ENCODE data around the gene LYRM4. TPM values are rescaled to one million over a fixed set of nuclear protein-coding genes. Genes with fewer than 3 reads are reported as not detected.

Gene LYRM4
- total RNA-seq, 1 experiment from 2014 or later = 39.1 TPM

DNA sequence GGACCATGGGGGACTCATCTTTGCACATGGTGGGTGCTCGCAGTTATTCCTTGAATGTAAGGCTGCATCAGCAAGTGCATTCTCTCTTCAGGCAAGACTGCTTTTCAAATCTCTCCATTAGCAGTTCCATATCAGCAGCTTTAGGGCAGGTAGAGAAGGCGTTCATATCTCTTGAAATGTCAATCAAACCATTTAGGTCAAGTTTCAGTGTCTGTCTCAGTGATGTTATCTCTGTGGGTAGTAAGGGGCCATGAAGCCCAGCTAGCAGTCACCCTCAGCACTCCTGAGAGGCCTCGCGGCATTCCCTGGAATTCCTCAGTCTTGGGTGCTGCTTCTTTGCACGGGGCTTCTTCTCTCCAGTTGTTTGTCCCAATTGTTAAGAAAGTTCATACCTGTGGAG lies 24.8 kb upstream of the LYRM4 start:
- in situ Hi-C loops (cut with HindIII; ENCODE audit: low pct_unique_long_range_greater_than_20kb, low sequenced_read_pairs) = no loop called here
- DNase-seq (ENCODE audit: low read depth) = no peak

DNA sequence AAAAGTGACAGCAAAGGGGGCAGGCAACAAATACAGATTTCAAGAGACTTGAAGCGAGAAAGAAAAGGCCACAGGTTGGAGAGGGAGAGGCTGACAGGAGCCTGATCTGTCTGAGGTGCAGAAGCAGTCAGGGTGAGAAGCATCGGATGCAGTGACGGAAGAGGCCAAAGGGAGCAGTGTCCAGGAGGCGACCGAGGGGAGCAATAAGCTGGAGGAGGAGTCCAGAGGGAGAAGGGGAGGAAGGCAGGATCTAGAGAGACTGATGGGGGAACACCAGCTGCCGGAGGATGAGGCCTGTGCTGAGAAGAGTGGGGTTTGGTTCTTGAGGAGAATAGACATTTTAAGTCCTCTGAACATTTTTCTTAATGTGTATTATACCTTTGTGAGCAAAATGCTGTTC lies 24.3 kb upstream of the LYRM4 start:
- no peak for DNase-seq (ENCODE audit: low read depth)
- in situ Hi-C loops (cut with HindIII; ENCODE audit: low pct_unique_long_range_greater_than_20kb, low sequenced_read_pairs) = no loop called here

DNA sequence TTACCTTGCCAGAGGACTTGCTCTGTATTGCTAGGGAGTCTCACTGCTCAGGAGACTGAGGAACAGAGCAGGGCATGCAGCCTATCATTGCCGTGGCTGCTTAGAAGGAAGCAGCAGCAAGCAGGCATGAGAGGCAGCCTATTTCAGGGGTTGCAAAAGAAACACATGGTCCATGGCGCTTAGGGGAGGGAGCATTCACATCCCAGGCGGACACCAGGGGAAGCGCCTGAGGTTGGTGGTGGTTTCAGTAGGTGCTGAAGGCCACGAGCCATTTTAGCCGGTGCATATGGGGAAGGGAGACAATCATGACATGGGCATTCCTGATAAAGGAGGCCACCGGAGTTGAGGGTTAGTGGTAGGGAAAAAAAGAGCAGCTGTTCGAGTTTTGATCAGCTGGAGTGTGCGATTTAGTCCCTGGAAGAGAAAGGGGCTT lies 21.5 kb upstream of the LYRM4 start:
- DNase-seq (ENCODE audit: low read depth) = no peak
- in situ Hi-C loops (cut with HindIII; ENCODE audit: low pct_unique_long_range_greater_than_20kb, low sequenced_read_pairs) = no loop called here

DNA sequence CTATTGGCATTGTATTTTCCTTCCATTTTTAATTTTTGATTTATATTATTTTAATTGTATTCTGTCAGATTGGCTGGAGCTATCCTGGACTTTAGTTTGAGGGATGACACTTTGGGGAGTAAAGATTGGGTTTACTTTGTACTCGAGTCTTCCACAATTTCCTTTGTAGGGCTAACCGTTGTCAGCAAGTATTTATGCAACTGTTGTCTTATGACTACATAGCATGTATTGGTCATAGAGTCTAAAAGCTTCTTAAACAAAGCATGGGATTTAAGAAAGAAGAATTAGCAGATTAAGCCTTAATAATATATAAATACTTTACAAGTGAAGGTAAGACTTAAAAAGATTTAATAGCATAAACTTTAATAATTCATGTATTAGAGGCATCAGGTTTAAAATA lies 20.2 kb upstream of the LYRM4 start:
- no peak for DNase-seq (ENCODE audit: low read depth)
- in situ Hi-C loops (cut with HindIII; ENCODE audit: low pct_unique_long_range_greater_than_20kb, low sequenced_read_pairs) = no loop called here

DNA sequence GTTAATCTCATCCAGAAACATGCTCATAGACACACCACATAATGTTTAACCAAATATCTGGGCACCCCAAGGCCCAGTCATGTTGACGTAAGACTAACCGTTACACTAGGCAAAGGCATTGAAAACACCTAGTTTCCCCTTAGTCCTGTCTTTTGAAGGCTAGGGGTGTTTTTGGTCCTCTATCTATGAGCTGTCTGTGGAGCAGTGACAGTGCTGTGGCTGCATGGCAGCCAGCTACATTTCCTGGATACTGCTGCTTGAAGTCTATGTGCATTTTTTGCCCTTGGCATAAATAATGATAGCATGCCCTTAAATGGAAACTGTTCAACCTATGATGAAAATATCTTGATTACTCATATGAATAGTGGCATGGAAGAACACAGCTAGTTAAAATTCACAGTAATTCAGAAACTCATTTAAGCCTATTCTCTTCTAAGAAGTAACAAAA lies 19.2 kb upstream of the LYRM4 start:
- DNase-seq (ENCODE audit: low read depth) = no peak
- in situ Hi-C loops (cut with HindIII; ENCODE audit: low pct_unique_long_range_greater_than_20kb, low sequenced_read_pairs) = no loop called here

DNA sequence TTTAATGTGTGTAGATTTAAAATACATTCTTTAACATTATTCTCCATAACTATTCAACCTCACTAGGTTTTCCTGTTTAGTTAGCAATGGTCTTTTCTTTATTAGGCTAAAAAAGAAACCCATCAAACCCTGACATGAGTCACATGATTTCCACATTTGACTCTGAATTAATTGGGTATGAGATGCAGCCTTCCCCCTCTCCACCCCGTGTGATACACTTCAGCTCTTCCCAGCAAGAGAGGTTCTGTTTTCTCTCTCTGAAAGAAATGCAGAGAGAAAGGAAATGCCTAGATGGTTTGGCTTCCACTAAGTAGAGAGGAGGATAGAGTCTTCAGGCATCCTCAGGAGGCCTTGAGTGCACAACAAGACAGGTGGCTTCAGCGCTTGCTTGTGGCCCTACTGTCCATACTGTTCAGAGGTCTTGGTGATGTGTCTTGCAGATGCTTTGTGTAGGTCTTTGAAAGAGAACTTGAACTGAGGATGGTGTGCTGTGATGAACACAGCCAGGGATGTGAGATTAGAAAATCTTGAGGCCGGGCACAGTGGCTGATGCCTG lies 17.9 kb upstream of the LYRM4 start:
- in situ Hi-C loops (cut with HindIII; ENCODE audit: low pct_unique_long_range_greater_than_20kb, low sequenced_read_pairs) = no loop called here
- DNase-seq (ENCODE audit: low read depth) = no peak

DNA sequence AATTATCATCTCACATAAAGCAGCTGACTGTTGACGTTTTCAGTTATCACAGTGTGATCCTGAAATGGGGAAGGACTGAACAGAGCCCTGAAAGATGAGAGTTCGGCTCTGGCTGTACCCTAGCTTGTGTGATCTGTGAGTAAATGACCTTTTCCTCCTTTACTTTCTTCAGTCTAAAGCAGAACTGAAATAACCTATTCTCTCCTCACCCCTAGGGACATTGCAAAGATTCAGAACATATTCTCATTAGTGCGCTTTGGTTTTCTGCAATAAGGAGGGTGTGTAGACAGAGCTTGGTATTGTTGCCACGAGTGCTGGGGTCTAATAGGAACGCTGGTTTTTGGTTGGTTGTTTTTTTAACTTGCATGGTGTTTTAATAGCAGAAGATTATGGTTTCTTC lies 17.3 kb upstream of the LYRM4 start:
- no peak for DNase-seq (ENCODE audit: low read depth)
- in situ Hi-C loops (cut with HindIII; ENCODE audit: low pct_unique_long_range_greater_than_20kb, low sequenced_read_pairs) = no loop called here

DNA sequence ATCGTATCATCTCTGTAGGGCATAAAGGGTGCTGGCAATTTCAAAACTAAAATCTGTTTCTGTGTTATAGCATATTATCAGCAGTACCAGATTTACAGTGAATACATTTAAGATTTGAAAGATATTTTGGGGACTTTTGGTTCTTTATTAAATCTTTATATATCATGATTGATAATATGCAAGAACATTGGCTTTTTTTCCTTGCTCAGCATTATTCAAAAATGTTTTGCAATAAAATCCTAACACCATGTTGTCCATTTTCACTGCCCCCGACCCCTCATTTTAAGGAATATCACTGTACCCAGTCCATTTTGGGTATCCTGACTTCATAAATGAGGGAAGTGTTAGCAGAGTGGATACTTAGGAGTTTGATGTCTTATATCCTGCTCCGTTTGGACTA lies 16.8 kb upstream of the LYRM4 start:
- in situ Hi-C loops (cut with HindIII; ENCODE audit: low pct_unique_long_range_greater_than_20kb, low sequenced_read_pairs) = no loop called here
- DNase-seq (ENCODE audit: low read depth) = no peak

DNA sequence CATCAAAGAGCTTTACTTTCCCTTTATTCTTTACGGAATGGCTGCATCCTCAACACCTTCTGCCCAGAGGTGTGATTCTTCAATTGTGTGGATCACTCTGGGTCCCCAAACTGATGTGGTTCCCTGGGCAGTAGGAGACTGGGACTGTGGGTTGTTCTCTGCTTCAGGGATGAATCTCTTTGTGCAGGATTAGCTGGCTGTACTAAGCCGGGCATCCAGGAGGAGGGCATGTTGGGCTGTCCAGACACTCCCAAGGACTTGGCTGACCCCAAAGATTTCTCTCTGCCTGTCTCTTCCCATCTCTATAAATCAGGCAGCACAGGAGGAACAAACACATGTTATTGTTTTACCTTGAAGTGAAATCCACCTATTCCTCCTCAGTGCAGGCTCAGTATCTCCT lies 15.8 kb upstream of the LYRM4 start:
- in situ Hi-C loops (cut with HindIII; ENCODE audit: low pct_unique_long_range_greater_than_20kb, low sequenced_read_pairs) = no loop called here
- no peak for DNase-seq (ENCODE audit: low read depth)

DNA sequence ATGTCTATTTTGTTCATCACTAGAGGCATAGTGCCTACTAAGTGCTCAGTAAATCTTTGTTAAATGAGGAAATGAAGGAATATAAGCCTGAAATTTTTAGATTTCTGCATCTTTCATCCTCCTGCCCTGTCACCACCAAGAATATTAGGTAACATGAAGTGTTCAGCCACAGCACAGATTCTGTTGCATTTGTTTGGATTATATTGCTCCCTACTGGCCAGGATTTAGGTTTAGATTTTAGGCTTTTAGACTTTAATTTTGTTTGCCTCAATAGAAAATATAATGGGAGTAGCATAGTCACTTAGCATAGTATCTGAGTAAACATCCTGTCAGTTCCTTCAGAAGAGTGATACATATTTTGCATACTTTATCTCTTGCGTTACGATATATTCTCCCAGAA lies 14.7 kb upstream of the LYRM4 start:
- DNase-seq (ENCODE audit: low read depth) = no peak
- in situ Hi-C loops (cut with HindIII; ENCODE audit: low pct_unique_long_range_greater_than_20kb, low sequenced_read_pairs) = no loop called here

DNA sequence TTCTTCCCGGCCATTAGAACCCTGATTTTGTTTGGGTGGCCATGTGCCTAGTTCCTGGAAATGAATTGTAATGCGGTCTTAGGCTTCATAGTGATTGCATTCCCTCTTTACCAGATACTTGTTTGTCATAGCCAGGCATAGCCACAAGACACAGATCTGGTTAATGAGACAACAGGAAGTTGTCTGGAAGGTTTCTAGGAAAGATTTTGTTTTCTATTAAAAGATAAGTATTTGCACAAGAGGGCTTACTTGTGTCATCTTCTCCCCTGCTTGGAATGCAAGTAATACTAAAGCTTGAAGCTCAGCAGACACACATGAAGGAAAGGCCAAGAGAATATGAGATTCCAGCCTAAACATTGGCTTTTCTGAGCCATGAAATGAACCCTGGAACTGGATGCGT lies 13.5 kb upstream of the LYRM4 start:
- DNase-seq (ENCODE audit: low read depth) = no peak
- in situ Hi-C loops (cut with HindIII; ENCODE audit: low pct_unique_long_range_greater_than_20kb, low sequenced_read_pairs) = no loop called here

DNA sequence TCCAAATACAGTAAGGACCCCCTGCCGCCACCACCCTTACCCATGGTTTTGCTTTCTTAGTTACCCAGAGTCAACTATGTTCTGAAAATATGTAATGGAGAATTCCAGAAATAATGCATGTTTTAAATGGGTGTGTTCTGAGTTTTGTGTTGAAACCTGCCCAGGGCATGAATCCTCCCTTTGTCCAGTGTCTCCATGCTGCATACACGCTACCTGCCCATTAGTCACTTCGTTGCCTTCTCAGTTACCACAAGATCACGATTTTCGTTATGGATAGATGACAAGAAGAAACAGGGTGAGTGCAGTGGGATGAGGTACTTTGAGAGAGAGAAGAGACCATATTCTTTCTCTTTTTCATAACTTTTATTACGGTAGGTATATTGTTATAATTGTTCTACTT lies 11.2 kb upstream of the LYRM4 start:
- in situ Hi-C loops (cut with HindIII; ENCODE audit: low pct_unique_long_range_greater_than_20kb, low sequenced_read_pairs) = no loop called here
- no peak for DNase-seq (ENCODE audit: low read depth)

DNA sequence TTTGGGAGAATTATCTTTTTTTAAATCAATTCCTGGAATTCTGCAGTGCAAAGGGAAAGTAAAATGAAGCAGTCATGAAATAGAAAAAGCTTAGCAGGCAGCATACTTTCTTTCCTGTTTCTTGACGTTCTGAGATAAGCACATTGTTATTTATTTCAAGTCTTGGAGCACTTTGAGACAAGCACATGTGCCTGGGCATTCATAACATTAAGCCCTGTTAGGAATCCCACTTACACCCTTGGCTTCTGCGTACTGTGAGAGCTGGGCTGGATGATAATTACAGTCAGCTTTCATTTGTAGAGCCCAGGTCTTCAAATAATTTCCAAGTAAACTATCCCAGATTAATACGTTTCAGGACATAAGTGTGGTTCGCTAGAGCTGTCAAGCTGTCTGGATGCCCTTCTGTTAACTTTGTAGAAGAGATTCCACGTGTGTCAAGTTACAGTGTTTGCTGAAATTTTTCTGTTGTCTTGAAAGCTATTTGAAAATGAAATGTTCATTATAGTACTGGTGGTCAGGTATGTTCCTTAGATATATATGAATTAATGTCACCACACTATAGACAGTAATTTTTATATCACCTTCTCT lies 9.4 kb upstream of the LYRM4 start:
- in situ Hi-C loops (cut with HindIII; ENCODE audit: low pct_unique_long_range_greater_than_20kb, low sequenced_read_pairs) = no loop called here
- no peak for DNase-seq (ENCODE audit: low read depth)

DNA sequence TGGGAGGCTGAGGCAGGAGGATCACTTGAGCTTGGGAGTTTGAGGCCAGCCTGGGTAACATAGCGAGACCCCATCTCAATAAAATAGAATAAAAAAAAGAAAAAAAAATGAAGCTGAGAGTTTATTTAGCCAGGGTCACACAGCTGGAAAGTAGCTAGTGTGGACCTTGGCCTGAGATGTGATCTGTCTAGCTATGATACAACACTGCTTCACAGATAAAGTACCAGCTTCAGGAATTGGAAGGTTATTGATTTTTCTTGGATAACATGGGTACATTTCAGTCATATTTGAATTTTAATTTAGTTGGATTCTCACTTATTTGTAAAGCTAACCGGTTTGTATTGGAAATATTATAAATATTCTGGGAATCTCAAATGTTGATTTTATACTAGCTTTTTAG lies 5.7 kb upstream of the LYRM4 start:
- in situ Hi-C loops (cut with HindIII; ENCODE audit: low pct_unique_long_range_greater_than_20kb, low sequenced_read_pairs) = no loop called here
- no peak for DNase-seq (ENCODE audit: low read depth)

DNA sequence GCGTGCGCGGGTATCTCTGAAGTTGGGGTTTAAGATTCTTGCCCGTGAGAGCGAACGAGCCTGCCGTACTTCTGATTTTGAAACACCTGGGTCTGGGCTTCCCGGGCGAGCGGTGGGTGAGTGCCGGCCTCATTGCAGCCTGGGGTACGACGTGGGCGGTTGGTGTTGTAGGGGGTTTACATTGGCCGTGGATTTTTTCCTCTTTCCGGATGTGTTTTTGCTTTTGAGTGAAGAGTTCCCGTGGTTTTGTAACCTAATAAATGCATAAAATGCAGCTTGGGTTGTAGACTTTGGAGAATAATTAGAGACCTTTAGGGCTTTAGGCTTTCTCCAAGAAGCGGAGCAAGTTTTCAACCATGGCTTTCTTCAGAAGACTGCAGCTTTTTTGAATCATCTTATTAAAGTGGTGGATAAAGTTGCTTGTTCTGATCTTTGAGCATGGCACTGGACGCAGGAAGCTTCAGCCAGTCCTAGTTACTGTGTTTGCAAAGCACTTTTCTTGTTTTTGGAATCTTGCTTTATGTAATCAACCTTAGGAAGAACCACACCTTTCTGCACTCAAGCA lies 877 bp upstream of the LYRM4 start:
- DNase-seq (ENCODE audit: low read depth) = no peak
- in situ Hi-C loops (cut with HindIII; ENCODE audit: low pct_unique_long_range_greater_than_20kb, low sequenced_read_pairs) = no loop called here

DNA sequence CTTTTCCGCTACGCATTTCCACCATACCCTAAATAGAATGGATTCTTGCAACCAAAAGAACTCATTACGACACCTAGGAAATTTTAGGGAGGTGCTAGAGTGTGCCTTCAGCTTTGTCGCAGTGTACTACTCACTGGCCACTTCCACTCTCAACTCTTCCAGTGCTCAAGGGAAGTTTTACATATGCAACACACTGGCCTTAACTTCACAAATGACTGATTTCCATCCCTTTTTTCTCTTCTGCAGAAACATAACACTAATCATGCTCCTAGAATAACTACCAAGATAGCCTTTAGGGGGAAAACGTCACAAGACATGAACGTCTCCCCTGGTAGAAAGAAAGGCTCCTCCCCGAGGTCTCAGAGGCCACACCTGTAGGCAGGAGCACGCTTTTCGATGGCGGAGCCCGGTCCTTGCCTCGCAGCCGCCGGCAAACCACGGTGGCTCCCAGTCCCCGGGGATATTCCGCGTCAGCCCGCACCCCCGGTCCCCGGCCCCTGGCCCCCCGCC lies 584 bp downstream of the LYRM4 start:
- in situ Hi-C loops (cut with HindIII; ENCODE audit: low pct_unique_long_range_greater_than_20kb, low sequenced_read_pairs) = no loop called here
- peak; percentile 70 for DNase-seq (ENCODE audit: low read depth)

DNA sequence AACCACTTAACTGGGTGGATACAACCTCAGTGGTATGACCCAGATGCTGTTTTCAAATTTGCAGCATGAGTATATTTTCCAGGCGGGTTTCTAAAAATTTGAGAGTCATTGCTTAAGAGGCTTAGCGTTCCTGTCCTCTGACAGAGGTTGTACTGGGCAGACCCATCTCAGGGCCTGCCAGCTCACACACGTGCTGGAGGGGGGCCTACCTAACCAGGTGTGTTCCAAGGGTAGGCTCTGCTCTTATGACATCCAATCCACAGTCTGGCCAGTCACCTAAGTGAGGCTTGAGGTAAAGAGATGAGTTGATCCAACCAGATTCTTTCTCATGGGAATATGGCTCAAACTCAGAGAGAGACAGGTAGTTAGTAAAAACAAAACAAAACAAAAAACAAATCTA lies 1.3 kb downstream of the LYRM4 start:
- in situ Hi-C loops (cut with HindIII; ENCODE audit: low pct_unique_long_range_greater_than_20kb, low sequenced_read_pairs) = no loop called here
- no peak for DNase-seq (ENCODE audit: low read depth)

DNA sequence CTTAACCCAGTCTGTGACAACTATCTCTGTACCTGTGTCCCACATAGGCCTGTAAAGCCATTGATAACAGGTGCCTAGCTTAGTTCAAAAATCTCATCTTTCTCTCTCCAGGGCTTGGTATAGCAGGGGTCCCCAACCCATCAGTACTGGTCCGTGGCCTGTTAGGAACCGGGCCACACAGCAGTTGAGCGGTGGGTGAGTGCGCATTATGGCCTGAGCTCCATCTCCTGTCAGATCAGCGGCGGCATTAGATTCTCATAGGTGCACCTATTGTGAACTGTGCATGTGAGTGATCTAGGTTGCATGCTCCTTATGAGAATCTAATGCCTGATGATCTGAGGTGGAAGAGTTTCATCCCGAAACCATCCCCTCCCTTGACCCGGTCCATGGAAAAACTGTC lies 3.4 kb downstream of the LYRM4 start:
- no peak for DNase-seq (ENCODE audit: low read depth)
- in situ Hi-C loops (cut with HindIII; ENCODE audit: low pct_unique_long_range_greater_than_20kb, low sequenced_read_pairs) = no loop called here

DNA sequence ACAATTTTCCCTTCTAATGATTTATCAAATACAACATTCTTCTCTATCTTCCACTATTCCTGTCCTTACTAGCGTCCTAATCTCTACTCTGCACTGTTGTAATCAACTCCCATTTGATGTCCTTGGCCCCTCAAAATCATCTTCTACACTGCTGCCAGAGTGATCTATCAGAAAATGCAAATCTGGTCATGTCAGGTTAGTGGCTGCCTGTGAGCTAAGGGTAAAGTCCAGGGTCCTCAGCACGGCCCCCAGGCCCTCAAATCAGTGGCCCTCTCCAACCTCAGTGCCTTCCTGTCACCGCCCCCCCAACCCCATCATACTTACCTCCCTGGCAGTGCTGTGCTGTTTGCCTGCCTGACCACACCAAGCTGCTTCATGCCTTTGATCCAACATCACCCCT lies 3.8 kb downstream of the LYRM4 start:
- in situ Hi-C loops (cut with HindIII; ENCODE audit: low pct_unique_long_range_greater_than_20kb, low sequenced_read_pairs) = no loop called here
- DNase-seq (ENCODE audit: low read depth) = no peak

DNA sequence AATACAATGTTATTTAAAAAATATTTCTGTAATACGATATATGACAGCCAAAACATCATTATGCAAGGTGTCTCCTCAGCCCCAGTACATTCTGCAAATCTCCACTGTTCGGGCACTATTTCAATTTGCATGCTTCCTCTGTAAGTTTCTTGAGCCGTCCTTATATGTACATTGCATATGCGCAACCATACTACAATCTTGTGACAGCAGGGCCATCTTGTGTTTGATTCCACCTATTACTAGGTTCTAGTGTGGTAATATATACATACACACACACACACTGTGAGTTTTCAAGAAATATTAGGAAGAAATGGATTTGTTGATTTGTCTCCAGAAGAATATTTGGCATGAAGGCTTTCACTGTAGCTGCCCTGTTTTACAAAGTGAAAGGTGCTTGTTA lies 9.8 kb downstream of the LYRM4 start:
- DNase-seq (ENCODE audit: low read depth) = no peak

More for the DNA sequence above, 9.8 kb downstream of the LYRM4 start:
- in situ Hi-C loops (cut with HindIII; ENCODE audit: low pct_unique_long_range_greater_than_20kb, low sequenced_read_pairs) = no loop called here
